Bone marrow (tissue), 2 donors: Measurements from ENCODE around the gene TAS2R60.
"Not testable (repeated sequence)": the region's sequence is repeated elsewhere in the genome, so short reads cannot be mapped to it uniquely, and the experiment has no call there.

Experiments
- DNase-seq, 2 donors: peaks; one replicate each; lab custom pipeline; 2025; lab: John Stamatoyannopoulos, UW

The TAS2R60 gene

GRCh38 chr7:143443153-143443552 lies at the start of gene TAS2R60:
Gene TAS2R60, plus strand, starts transcription at chr7:143443453. Its CDS starts 0 bp downstream, at chr7:143443453.
- DNase-seq, result no peak

GRCh38 chr7:143394068-143394467 lies 49.2 kb upstream of the TAS2R60 start:
- no peak for DNase-seq

GRCh38 chr7:143394777-143395176 lies 48.5 kb upstream of the TAS2R60 start:
- no peak for DNase-seq

- DNase-seq, result peak in 1 of 2 donors; percentile 72
These were observed 47.8 kb upstream of the TAS2R60 start for GRCh38 chr7:143395187-143396149.

GRCh38 chr7:143396182-143396581 lies 47.1 kb upstream of the TAS2R60 start:
- no peak for DNase-seq

- DNase-seq, result no peak
These were observed 46.4 kb upstream of the TAS2R60 start for GRCh38 chr7:143396625-143397556.

- no peak for DNase-seq
These were observed 45.3 kb upstream of the TAS2R60 start for GRCh38 chr7:143397710-143398530.

- DNase-seq, result no peak
These were observed 44.6 kb upstream of the TAS2R60 start for GRCh38 chr7:143398616-143399015.

GRCh38 chr7:143399151-143399550 lies 44.1 kb upstream of the TAS2R60 start:
- DNase-seq, result no peak

- no peak for DNase-seq
These were observed 43.6 kb upstream of the TAS2R60 start for GRCh38 chr7:143399642-143400041.

GRCh38 chr7:143401265-143401664 lies 42.0 kb upstream of the TAS2R60 start:
- no peak for DNase-seq

- not testable (repeated sequence) for DNase-seq
These were observed 41.0 kb upstream of the TAS2R60 start for GRCh38 chr7:143402233-143402632.

GRCh38 chr7:143405173-143406001 lies 37.9 kb upstream of the TAS2R60 start:
- DNase-seq, result no peak

- no peak for DNase-seq
These were observed 37.3 kb upstream of the TAS2R60 start for GRCh38 chr7:143406002-143406357.

GRCh38 chr7:143407287-143408251 lies 35.7 kb upstream of the TAS2R60 start:
- DNase-seq, result peak in 1 of 2 donors; percentile 51

GRCh38 chr7:143408252-143408685 lies 35.0 kb upstream of the TAS2R60 start:
- DNase-seq, result no peak

- no peak for DNase-seq
These were observed 34.3 kb upstream of the TAS2R60 start, which contains the start of gene EPHA1 for GRCh38 chr7:143408686-143409561. Gene EPHA1, minus strand, starts transcription at chr7:143408856. Its CDS starts 51 bp downstream, at chr7:143408805.

- DNase-seq, result no peak
These were observed 32.7 kb upstream of the TAS2R60 start for GRCh38 chr7:143410521-143411004.
